ENCODE data around the gene KLHDC1.
A peak's percentile ranks its signal among the peaks of the same experiment; 100 is the strongest.
"Not testable (repeated sequence)": the region's sequence is repeated elsewhere in the genome, so short reads cannot be mapped to it uniquely, and the experiment has no call there.

The KLHDC1 gene

DNA sequence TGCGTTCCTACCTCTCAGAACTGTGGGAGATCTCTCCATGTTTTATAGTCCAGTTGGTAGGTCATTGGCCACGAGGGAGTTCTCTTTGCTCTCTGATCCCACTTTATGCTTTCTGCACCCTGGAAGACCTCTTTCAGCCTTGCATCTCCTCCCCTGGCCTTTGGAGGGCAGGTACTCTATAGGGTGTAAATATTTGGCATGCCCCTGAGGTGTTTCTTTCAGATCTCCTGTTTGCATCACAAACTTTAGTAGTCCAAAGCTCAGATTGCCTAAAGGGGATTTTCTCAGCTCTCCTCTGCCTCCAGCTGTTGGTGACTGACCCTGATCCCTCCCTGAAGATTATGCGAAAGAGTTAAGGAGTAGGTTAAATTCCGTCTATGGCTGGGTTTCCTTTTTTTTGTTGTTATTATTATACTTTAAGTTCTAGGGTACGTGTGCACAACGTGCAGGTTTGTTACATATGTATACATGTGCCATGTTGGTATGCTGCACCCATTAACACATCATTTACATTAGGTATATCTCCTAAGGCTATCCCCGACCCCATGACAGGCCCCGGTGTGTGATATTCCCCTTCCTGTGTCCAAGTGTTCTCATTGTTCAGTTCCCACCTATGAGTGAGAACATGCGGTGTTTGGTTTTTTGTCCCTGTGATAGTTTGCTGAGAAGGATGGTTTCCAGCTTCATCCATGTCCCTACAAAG, 29.0 kb downstream of the KLHDC1 start:
- not testable (repeated sequence) for DNase-seq (ENCODE audit: low read depth)

DNA sequence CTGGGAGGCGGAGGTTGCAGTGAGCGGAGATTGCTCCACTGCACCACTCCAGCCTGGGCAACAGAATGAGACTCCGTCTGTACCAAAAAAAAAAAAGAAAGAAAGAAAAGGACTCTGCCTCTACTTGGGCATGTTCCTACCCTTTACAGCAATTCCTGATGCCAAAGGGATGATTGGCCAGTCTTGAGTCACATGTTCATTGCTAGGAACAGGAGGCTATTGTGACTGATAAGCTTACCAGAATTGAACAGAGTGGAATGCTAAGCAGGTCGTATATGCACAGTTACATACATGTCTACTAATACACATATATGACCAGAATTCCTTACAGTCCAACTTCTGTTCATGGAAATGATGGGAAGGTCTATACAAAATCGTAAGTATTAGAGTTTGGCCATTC, 34.3 kb downstream of the KLHDC1 start:
- no peak for DNase-seq (ENCODE audit: low read depth)

DNA sequence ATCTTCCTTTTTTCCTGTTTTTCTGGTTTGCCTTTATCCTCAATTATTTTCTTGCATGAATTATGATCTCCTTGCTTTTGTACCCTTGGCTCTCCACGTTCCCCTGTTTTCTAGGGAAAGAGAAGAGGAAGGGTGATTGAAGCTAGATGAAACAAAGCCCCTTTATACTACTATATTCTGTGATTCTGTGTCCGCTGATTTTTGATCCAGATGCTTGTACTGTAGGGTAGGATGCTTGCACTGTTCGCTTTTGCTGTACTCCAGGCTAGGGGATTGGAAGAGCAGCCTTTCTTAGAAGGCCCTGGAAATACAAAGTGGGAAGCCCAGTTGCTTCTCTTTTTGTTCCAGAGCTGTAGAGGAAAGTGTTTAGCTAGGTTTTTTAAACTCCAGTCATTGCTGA, 40.0 kb downstream of the KLHDC1 start:
- DNase-seq (ENCODE audit: low read depth), result no peak

DNA sequence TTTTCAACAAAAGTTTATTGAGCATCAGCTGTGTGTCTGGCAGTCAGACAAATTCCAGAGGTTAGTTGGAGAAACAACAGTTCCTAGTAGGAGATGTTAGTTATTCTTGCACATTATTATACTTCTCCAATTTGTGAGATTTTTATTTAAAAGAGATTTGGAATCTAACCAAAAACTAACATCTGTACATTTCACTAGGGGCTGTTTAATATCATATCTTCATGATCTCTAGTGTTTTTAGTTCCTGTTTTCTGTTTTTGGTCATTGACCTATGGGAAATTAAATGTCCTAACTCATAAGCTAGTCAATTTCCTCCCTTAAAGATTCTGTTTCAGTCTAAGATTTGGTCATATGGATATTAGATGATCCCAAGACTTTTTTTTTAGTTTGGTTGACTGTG, 40.9 kb downstream of the KLHDC1 start:
- DNase-seq (ENCODE audit: low read depth), result no peak

DNA sequence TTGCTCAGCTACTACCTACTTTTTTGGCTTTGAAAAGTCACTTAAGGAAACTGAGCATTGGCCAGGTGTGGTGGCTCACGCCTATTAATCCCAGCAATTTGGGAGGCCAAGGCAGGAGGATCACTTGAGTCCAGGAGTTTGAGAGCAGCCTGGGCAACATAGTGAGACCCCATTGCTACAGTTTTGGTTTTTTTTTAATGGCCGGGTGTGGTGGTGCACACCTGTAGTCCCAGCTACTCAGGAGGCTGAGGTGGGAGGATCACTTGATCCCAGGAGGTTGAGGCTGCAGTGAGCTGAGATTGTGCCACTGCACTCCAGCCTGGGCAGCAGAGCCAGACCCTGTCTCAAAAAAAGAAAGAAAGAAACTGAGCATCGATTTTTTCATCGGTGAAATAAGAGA, 42.7 kb downstream of the KLHDC1 start:
- DNase-seq (ENCODE audit: low read depth), result not testable (repeated sequence)

DNA sequence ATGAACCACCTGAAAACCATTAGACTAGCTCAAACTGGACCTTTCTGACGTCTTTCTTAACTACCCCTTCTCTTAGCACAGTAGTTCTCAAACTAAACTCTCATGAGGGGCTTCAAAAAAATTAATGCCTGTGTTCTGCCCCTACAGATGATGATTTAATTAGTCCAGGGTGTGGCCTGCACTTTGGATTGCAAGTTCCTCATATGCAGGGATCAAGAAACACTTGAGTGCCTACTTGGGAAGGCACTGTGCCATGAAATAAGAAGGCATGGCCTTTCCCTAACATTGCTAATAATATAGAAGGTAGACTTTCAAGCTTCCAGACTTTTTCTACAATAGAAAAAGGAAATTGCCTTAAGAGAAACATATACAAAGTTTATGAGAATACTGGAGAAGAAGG, 52.3 kb downstream of the KLHDC1 start:
- no peak for DNase-seq (ENCODE audit: low read depth)

DNA sequence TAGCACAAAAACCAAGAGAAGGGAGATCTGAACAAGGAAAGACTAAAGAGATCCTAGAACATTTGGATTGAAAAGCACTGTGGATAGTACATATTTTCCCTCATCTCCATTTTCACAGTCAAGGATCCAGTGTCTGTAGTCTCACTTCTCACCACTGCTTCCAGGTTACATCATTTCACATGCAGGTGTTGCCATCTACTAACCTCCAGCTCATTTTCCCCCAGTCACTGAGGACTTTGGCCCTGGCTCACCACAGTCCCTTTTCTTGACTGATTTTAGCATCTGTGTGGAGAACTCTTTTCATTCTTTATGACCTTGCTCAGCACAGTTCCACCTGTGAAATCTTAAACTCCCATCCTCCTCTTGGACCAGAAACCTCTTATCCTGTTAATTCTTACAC, 53.6 kb downstream of the KLHDC1 start:
- DNase-seq (ENCODE audit: low read depth), result not testable (repeated sequence)

DNA sequence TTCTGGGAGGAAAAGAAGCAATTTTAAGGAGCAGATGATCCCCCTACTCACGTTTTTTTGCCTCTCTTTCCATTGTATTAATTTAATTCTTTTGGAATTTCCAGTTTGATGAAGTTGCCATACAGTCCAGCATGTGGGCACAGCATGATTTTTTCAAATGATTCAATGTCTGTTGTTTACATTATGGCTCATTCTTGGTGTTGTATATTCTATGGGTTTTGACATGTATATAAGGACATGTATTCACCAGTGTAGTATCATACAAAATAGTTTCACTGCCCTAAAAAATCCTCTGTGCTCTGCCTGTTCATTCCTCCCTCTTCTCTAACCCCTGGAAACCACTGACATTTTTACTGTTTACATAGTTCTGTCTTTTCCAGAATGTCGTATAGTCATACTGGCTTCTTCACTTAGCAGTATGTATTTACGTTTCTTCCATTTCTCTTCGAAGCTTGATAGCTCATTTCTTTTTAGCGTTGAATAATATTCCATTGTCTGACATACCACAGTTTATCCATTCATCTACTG, 61.7 kb downstream of the KLHDC1 start:
- no peak for DNase-seq (ENCODE audit: low read depth)

DNA sequence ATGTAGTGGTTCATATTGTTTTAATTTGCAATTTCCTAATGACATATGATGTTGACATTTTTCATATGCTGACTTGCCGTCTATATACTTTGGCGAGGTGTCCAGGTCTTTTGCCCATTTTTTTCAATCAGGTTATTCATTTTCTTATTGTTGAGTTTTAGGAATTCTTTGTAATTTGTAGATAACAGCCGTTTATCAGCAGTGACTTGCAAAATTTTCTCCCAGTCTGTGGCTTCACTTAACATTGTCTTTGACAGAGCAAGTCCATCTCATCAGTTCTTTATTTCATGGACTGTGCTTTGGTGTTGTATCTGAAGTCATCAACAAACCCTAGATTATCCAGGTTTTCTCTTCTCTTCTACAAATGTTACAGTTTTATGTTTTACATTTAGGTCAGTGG, 62.5 kb downstream of the KLHDC1 start:
- DNase-seq (ENCODE audit: low read depth), result no peak

DNA sequence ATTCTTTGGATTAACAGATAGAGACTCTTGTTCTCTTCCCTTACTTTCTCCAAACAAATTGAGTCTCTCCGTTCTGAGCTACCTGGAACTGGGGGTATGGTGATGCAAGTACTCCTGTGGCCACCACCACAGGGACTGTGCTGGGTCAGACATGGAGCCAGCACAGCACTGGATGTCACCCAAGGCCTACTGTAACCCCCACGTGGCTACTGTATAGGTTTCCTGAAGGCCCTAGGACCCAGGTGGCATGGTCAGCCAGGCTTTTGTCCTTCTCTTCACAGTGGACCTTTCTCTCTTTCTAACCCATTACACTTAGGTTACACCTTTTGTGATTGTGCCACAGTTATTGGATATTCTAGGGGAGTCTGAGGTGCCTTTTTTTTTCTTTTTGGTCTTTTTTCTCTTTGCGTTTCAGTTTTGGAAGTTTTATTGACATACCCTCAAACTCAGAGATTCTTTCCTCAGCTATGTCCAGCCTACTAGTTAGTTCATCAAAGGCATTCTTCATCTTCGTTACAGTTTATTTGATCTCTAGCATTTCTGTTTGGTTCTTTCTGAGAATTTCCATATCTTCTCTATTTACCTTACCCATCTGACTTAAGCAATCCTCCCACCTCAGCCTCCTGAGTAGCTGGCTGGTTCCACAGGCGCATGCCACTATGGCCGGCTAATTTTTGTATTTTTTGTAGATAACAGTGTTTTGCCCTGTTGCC, 69.1 kb downstream of the KLHDC1 start:
- no peak for DNase-seq (ENCODE audit: low read depth)

DNA sequence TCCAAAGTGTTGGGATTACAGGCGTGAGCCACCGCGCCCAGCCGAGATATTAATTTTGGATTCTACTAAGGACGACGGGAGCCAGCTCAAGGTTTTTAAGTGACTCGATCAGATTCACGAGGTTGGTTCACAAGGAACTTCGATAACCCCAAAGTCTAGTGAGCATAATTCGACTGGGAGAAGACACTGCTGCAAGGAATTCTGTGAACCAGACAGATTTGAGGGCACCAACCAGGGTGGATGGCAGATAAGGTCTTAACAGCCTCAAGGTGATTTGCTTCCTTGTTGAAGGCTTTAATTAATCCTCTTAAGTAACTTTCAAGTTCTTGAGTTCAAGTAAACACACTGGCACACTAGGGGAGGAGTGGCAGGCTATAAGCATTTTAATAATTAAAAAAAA, 73.9 kb downstream of the KLHDC1 start:
- DNase-seq (ENCODE audit: low read depth), result no peak

DNA sequence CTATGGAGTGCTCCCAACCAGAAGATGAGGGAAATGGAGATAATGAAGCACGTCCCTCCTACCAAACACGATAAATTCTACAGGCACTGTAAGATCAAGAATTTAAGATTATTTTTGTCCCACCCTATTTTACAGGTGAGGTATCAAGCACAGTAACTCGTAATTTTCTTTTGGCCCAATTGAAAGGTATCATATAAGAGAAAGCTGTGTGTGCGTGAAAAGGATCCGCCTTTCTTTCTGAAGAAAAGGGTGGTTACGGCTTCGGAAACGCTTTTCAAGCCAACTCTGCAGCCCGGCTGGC, 74.3 kb downstream of the KLHDC1 start:
- DNase-seq (ENCODE audit: low read depth), result no peak

DNA sequence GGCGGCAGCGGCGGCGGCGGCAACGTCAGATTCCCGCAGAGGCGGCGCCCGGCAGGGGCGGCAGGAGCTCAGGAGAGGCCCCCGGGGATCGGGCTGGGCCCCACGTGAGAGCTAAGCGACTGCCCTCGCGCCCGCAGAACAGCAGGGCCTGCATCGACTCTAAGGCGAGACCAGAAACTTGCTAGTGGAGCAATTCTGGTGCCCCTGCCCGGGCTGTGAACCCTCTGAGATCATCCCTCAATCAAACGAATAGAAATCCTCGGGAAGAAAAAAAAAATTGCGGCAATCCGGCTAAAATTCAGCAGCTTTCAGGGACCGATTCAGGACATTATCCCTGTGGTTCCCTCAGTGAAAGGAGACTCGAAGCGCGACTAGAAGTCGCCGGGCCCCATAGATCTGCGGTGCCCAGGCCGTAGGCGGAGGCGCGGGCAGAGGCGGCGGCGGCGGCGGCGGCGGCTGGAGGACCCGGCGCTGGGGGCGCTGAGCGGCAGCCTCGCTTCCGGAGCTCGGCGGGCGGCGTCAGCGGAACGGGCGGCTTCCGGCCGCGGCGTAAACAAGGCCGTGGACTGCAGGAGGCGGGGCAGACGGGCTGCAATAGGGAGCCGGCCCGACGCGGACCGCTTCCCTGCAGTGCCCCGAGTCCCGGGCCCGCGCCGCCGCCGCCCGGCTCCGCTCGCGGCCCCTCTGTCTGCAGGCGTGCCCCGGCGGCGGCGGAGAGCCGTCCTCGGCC, 74.8 kb downstream of the KLHDC1 start, which contains the start of gene KLHDC2:
TSS of gene KLHDC2 (plus strand) at position 583 of the 730 bp plus-strand sequence. CDS start 316 bp downstream, outside the sequence.
- DNase-seq (ENCODE audit: low read depth), result peak; percentile 28

DNA sequence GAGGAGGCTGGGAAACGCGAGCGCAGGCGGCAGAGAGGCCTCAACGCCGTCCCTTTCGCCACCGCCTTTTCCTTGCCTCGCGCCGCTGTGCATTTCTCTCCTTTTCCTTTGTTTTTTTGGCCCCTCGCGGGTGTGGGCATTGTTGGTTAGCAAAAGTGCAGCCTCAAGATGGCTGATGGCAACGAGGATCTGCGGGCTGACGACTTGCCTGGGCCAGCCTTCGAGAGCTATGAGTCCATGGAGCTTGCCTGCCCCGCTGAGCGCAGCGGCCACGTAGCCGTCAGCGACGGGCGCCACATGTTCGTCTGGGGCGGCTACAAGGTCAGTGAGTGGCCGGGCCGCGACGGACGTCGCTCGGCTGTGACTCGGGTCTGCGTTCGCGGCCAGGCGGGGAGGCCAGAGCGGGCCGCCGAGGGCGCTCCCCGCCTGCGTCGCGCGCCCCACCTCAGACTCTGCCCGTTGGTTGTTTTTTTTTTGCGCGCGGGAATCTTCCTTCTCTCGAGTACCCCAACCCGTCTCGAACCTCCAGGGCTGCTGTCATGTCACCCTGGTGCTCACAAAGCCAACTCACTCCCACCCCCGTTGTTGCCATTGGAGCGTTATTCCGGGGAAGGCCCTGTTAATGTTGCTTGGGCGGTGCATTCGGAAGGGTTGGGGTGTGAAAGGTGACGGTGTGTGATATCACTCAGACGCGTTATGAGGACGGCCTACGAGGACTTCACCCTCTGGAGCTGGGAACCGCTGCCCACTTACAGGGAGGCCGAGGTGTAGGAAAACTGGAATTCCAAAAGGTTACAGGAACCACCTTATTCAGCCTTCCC, 75.6 kb downstream of the KLHDC1 start:
- peak; percentile 36 for DNase-seq (ENCODE audit: low read depth)

DNA sequence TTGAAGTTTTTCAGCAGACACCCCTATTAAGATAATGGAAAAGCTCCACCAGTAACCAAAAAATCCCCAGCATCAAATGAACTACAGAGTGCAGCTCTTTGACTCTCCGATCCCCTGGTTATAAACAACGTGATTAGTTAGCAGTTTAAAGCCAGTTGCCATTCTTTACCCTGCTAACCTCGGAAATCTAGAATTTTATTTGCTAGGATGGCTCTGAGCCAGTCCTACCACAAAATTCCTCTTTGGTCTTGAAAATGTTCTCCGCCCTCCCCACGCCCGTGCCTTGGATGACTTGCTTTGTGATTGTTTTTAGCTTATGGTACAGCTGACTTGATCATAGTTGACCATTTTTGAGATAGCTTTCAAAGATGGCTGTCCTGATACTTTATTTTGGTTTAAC, 76.3 kb downstream of the KLHDC1 start:
- DNase-seq (ENCODE audit: low read depth), result peak; percentile 25

DNA sequence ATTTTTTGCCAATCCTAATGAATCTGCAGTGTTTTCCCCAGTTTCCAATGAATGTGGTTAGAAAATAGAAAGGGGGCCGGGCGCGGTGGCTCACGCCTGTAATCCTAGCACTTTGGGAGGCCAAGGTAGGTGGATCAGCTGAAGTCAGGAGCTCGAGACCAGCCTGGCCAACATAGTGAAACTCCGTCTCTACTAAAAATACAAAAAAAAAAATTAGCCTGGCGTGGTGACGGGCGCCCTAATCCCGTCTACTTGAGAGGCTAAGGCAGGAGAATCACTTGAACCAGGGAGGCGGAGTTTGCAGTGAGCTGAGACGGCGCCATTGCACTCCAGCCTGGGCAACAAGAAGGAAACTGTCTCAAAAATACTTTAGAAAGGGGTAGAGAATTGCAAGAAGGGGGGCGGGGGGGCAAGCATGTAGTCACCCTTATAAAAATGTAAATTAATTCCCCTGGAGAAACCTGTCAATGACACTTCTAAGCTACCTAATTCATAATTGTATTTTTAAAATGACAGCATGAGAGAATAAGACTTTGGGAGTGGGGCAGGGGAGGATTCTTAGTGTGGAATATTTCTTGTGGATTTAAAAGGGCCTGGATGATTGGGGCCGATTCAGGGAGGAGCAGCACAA, 76.8 kb downstream of the KLHDC1 start:
- no peak for DNase-seq (ENCODE audit: low read depth)

DNA sequence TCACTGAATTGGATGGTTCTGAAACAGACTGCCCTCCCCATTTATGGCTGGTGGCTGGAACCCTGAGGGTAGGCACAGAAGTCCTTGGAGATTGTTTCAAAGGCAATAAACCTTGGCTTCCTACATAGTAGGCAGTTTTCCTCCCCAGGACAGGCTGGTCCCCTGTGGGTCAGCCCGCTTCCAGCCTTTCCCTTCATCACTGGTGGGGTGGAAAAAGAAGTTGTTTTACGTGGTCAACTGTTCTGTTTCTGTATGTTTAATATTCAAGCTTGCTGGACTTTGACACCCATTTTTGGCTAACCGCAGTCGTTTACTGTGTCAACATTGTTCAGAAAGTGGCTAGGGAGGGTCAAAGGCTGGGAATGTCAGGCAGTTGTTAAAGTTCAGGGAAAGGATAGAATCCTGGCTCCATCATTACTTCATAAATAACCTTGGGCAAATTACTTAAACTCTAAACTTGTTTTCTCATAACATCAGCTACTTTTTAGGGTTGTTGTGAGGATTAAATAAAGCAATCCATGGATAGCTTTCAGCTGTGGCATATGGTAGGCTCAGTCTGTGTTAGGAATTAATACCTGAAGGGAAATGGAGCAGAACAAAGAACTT, 77.4 kb downstream of the KLHDC1 start:
- no peak for DNase-seq (ENCODE audit: low read depth)

DNA sequence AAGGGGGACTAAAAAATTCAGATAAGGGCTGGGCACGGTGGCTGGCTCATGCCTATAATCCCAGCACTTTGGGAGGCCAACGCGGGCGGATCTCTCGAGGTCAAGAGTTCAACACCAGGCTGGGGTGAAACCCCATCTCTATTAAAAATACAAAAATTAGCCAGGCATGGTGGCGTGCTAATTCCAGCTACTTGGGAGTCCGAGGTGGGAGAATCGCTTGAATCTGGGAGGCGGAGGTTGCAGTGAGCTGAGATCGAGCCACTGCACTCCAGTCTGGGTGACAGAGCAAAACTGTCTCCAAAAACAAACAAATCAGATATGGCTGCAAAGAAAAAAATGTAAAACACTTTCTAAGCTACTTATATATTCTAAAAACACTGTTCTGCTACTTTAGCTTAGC, 78.8 kb downstream of the KLHDC1 start:
- DNase-seq (ENCODE audit: low read depth), result not testable (repeated sequence)

DNA sequence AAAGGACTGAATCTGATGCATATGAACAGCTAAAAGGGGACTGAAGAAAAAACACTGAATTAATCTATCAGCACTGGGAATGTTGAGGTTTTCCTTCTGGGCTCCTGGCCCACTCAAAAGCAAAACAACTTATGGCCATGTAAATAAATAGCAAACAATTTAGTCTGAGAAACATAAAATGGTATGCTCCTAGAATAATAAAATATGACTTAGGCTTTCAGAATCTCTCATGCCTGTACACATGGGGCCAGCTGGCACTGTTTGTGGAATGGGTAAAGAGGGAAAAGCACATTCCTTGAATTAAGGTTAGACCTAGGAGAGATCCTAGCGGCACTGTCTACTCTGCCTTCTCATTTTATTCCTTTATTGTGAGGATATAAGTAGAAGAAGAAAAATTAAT, 81.2 kb downstream of the KLHDC1 start:
- DNase-seq (ENCODE audit: low read depth), result no peak

DNA sequence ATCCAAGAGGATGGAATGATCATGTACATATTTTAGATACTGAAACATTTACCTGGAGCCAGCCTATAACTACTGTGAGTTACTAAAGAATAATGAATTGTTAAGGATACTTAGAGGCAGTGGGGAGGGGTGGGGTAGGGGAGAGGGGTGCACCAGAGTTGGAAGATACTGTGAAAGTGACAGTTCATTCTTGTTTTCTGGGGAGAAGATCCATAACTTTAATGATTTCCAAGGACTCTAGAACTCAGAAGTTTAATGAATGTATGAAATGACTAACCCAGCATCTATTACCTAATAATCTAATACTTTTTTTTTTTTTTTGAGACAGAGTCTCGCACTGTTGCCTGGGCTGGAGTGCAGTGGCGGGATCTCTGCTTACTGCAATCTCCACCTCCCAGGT, 85.5 kb downstream of the KLHDC1 start:
- DNase-seq (ENCODE audit: low read depth), result no peak

DNA sequence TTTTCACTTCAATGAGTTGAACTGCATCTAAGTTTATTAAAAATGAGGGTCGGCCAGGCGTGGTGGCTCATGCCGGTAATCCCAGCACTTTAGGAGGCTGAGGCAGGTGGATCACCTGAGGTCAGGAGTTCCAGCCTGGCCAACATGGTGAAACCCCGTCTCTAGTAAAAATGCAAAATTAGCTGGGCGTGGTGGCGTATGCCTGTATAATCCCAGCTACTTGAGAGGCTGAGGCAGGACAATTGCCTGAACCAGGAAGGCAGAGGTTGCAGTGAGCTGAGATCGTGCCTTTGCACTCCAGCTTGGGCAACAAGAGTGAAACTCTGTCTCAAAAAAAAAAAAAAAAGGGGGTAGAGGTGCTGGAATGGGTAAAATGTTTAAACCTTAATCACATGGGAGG, 88.1 kb downstream of the KLHDC1 start:
- not testable (repeated sequence) for DNase-seq (ENCODE audit: low read depth)

Measured in HS-5 (cell line).